Stimulated activated CD8-positive, alpha-beta memory T cell treated with anti-CD3 and anti-CD28 coated beads, Interleukin-7, amount 100 ng/mL, for 48 hours (primary cell): ENCODE data around the gene TRIM33.
A peak's percentile ranks its signal among the peaks of the same experiment; 100 is the strongest.
"Not testable (repeated sequence)": the region's sequence is repeated elsewhere in the genome, so short reads cannot be mapped to it uniquely, and the experiment has no call there.

Source experiments
- DNase-seq, 2 donors: peaks; one replicate each; pipeline ENCODE4 v3.0.0-alpha.2; 2020; ENCODE audit warnings: low read depth in 1 of 2; ENCODE audit errors: extremely low read depth in 1 of 2

Gene TRIM33

DNA sequence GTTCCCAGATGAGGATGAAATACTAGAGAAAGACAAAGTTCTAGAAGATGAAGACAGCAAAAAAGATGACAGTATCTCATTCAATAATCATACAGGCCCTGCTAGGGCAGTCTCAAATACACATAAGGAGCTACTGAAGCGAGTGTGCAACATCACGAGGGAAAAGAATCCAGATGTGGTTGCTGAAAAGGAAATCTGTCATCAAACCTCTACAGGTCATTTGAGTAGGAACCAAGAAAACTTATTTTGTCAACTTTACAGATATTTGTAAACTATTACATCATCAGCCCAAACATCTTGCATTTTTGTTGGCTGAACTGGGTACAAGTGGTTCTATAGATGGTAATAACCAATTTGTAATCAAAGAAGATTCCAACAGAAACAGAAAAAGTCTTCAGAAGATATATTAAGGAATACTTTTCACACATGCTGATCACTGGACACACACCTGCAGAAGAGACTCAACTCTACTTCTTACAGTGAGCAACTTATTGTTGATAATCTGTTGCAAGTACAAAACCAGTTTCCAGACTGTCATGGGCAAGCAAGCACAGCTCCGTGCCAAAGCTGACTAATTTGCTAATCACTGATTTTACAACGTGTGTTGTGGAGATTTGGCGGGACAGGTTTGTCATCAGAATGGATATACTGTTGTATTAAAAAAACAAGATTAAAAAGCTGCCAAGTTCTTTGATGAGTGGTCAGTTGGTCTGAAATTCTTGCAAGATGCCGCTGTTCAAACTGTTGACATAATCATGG is 42.1 kb downstream of the TRIM33 start:
- no peak for DNase-seq

DNA sequence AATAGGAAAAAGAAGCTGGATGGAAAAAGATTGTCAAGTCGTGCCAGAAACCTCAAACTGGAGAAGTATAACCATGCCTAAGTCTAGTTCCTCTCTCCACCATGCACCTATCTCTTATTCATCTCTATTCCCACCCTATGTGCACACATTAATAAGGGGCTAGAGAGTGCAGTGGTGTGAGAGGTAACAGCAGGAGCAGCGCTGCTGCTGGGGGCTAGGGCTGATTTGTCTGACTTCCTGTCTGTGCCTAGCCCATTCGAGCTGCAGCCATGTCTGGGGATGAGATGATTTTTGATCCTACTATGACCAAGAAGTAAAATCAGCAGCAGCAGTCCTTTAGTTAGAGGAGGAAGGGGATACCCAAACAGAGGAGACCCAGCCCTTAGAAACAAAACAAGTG is 43.0 kb downstream of the TRIM33 start:
- DNase-seq: no peak

DNA sequence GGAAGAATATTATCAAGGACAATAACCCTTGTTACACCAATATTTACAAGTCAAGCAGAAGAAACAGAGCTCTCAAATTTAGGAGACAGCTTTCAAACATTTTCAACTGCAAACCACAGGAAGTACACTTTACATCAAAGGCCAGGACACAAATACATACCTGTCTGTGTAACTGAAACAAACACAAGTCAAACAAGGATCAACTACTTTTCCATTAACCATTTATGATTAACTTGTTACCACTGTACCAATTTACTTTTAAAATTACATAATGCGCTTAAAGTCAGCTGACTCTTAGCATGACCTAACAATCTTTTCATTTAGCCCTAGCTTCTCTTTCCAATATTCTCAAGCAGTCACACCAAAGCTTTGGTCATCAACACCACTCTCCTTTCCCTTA is 43.5 kb downstream of the TRIM33 start:
- no peak for DNase-seq

DNA sequence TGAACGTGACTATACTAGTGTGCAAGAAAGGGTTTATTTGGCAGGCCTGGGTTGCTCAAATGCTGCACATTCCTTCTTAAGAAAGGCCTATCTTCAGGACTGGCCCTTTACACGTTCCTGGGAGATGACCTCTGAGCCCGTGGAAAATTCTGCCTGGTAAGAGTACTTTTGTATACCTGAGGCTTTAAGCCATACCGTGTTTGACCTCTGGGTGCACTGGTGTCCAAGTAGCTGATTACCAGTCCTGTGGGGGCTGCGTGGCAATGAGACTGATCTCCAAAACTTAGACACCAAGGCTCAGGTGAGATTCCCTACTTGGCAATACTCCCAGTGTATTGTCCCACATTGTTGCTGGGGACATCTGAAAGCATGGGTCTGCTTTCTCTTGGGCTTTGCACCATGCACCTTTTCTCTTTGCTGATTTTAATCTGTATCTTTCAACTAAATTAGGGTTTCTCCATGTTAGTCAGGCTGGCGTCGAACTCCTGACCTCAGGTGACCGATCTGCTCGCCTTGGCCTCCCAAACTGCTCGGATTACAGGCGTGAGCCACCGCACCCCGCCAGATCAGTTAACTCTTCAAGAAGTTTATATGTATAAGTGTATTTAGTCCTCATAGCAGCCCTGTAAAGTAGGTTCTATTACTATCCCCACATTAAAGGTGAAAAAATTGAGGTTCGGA is 44.5 kb downstream of the TRIM33 start:
- no peak for DNase-seq

DNA sequence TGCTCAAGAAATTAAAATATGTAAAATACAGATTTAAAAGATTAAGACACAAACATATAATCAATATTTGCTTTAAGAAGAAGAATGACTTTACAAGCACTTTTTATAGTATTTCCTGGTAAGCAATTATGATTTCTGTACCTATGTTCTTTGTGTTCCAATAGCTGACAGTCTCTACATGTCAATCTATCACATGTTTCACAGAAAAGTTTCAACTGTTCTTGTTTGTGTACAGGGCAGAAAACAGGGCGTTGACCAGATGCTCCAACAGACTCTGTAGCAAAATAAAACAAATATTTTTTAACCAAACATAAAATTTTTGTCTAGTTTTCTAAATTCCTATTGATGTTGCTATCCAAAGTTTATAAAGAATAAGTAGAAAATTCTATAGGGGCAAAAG is 48.0 kb downstream of the TRIM33 start:
- no peak for DNase-seq

DNA sequence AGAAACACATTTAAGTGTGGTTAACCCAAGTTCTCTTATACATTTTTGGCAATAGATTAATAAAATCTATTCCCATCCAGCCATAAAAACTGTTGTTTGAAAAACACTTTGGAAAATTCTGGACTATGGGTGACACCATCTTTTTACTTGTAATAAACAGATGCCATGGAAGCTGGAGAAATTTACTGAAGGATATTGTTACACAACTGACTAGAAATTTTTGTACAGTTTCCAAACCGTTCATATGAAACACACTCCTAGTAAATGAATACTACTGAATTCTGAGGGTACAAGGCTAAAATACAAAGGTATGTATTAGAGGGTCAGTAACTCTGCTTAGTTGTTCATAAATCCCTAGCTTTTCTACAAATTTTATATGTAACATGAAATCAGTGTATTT is 48.7 kb downstream of the TRIM33 start:
- DNase-seq: no peak

DNA sequence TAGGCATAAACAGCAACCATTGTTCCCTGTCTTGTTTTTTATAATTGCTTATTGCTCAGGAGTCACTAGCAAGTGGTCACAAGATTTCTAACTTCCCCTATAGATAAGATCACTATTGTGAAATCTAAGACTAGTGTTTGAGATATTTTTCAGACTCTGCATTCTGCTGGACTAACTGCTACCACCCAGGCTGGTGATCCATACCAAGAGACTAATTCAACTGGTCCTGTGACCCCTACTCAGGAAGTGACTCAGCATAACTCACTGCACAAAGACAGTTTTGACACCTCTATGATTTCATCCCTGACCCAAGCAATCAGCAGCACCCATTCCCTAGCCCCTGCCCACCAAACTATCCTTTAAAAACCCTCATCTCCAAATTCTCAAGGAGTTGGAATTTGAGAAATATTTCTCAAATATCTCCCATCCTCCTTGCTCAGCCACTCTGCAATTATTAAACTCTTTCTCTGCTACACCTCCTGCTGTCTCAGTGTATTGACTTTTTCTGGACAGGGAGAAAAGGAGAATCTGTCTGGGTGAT is 52.7 kb downstream of the TRIM33 start:
- peak in 1 of 2 donors; percentile 20 for DNase-seq

DNA sequence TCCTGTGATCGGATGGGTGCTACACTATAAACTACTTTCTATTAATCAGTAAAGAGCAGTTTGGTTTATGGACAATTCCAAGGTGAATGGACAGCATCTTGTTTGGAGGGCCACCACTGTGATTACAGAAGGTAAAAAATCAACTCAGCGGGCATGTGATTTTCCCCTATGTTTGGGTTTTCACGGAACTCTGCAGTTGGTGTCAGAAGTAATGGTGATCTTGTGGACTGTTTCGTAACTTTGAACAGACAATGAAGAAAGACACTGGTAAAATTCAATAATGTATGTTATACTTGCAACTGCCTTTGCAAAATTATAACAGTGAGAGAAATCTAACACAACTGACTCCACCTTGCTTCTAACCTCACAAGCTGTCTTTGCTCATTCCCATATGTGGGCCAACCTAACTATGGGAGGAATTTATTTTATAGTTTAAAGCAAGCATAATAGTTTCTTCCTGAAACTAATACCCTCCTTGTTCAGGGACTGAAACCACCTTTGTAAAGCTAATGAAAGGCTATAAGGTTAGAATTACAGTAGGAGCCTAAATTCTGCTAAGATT is 53.2 kb downstream of the TRIM33 start:
- DNase-seq: no peak

DNA sequence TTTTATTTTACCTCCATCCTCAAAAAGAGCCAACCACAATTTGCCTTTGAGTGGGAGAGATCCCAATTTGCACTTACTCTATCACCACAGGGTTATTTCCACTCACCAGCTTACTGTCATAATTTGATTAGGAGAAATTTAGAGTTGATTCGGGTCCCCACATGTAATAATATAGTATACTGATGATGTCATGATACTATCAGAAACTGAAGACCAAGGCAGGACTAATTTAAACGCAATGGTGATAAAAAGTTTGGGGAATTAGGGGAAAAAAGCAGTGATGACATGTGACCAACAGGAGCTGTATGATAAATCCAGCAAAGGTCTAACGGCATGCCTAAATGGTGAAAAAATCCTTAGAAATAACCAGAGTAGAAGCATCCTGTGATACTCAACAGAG is 54.4 kb downstream of the TRIM33 start:
- no peak for DNase-seq

DNA sequence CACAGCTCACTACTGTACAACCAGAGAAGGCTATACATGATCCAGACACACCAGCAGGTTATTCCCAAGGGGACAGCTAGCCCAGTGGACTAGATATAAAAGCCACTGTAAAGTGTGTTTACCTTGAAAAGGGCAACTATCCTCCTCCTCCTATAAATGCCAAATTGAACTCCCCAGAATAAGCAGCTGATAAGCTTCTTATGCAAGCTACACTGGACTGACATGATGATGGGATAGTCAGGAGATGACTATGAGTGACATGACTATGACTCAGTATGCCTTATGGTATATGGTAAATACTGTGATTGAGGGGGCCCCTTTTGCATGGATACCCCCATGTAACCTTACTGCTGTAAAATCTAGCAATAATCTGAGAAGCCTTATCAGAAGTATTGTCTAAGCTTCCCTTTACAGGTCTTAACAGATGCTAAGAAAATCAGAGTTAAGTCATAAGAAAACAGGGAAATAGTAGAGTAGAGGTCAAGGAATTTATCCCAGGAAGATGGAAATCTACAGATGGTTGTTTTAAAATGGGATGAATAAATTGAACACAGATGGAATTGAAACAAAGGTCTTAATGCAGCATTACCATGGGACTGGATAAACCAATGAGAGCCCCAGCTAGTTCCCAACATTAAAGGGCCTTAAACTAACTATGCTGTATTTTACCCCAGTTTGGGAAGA is 55.8 kb downstream of the TRIM33 start:
- DNase-seq: no peak

DNA sequence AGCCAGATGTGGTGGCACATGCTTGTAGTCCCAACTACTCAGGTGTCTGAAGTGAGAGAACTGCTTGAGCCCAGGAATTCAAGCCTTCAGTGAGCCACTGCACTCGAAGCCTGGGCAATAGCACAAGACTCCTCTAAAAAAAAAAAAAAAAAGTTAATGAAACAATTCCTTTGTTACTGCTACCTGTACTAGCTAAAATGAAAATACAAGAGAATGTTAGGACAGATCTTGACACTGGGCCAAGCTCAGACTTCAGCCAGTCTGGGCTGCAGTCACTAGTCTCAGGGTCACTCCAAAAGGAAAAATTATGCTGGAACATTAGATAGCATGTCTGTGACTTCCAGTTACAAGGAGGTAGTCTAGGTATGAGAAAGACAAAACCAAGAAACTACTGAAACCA is 56.5 kb downstream of the TRIM33 start:
- DNase-seq: no peak

DNA sequence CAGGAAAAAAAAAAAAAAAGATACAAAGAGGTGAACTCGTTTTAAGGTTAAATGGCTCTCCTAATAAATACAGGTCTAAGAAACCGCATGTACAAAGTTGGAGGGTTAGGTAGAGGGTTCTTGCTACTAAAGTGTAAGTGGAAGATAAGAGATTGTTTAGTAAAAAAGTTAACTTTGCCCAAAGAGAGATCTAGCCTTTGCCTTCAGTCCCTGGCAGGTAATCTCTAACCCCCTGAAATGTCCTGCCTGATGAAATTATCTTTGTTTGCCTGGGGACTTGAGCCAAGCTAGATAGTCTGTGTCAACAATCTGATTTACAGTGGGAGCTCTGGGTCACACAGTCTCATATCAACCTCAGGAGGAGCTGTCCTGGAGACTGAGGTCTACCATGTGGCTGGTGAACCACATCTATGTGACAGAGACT is 57.6 kb downstream of the TRIM33 start:
- no peak for DNase-seq

DNA sequence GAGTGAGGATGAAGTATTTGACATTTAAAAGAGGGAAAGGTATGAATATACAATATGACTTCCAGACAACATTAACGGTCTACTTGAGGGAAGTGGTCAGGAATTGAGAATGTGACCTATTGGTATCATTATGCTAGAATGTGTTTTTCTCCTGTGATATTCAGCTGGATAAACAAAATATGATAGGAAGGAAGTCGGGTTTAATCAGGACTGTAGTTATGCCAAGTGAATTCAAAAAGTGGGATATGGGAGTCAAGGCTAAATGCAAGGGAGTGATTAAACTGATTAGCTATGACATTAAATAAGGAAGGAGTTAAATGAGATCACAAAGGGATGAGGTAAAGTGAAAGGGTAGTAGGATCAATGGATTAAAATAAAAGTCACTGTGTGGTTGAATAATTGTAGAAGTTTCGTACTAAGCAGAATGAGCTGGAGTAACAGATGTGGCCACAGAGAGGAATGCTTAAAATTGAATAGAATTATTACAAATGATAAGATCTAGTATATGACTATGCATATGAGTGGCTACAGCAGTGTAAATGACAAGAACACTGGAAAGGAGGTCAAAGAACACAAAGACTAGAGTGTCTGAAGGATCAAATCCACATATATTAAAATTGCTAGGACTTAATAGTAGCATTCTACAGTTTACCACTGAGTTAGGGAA is 62.5 kb downstream of the TRIM33 start:
- DNase-seq: no peak

DNA sequence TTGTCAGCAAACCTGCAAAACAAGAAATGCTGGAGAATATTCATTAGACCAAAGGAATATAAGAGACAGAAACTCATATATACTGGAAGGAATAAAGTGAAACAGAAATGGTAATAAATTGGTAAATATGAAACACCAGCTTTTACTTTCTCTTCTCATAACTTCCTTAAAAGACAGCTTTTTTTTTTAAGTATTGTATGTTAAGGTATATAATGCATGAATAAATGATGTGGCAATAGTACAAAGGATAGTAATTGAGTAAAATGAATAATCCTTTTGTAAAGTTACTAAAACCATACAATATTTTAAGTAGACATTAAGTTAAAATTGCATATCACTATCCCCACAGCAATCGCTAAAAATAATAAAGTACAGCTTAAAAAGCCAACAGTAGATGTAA is 64.8 kb downstream of the TRIM33 start:
- DNase-seq: no peak

DNA sequence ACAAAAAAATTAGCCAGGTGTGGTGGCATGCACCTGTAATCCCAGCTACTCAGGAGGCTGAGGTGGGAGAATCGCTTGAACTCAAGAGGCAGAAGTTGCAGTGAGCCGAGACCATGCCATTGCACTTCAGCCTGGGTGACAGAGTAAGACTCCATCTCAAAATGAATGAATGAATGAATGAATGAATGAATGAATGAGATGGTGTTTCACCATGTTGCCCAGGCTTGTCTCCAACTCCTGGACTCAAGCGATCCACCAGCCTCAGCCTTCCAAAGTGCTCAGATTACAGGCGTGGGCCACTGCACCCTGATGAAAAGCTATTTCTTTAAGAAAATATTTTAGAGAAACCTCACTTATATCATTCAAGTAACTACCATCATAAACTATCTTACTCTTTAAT is 67.8 kb downstream of the TRIM33 start:
- not testable (repeated sequence) for DNase-seq

DNA sequence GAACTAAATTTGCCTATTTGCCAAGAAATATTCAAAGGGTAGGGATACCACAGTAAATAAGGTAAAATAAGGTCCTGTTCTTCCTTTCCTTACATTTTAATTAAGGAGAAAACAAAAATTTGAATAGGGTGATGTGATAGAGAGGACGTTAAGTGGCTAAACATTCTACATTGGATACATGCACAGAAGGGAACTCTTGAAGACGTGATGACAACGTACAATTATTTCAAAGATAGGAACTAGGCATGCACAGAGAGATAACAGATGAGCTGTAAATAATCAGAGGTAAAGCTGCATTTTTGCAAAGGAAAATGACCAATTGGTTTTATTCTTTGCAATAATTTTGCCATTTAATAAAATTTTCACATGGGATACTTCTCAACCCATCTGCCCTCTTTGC is 69.7 kb downstream of the TRIM33 start:
- no peak for DNase-seq

DNA sequence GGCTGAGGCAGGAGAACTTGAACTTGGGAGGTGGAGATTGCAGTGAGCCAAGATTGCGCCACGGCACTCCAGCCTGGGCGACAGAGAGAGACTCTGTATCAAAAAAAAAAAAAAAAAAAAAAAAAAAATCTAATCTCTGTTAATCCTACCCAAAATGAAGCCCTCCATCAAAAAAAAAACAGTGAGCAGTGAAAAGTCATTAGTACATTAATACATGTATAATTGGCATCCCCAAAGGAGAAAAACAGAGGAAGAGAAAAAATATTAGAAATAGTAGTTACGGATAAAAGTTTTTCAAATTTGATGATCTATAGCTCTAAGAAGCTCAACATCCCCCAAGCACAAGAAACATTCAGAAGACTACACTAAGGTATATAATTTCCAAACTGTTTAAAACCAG is 71.6 kb downstream of the TRIM33 start:
- DNase-seq: no peak

DNA sequence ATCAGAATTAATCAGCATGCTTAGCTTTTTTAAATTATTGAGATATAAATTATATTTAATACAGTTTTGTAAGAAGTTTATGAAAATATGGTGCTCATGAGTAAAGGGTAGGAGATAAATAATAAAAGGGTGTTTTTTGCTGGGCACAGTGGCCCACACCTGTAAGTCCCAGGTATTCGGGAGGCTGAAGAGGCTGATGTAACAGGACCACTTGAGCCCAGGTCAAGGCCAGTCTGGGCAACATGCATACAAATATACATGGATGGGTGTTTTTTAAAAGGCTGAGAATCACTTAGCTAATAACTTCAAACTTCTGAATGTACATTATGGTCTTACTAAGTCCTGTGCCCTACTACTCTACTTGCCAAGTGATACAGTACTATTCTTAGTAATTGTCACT is 73.2 kb downstream of the TRIM33 start:
- DNase-seq: no peak

DNA sequence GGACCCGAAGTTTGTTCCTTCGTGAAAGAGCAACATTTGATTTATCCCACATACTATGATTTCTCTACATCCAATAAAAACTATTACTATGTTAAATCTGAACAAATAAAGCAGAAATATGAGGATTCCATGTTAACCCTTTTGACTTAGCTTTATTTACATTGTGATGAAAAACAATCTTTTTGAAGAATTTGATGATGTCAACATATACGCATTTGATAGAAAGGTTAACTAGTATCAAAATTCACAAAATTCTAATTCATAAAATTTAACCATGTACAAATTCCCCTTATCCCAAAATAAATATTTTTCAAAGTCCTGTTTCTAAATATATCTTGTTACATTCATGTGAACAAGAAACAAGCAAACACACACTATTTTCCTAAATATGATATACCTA is 74.2 kb downstream of the TRIM33 start:
- DNase-seq: no peak

DNA sequence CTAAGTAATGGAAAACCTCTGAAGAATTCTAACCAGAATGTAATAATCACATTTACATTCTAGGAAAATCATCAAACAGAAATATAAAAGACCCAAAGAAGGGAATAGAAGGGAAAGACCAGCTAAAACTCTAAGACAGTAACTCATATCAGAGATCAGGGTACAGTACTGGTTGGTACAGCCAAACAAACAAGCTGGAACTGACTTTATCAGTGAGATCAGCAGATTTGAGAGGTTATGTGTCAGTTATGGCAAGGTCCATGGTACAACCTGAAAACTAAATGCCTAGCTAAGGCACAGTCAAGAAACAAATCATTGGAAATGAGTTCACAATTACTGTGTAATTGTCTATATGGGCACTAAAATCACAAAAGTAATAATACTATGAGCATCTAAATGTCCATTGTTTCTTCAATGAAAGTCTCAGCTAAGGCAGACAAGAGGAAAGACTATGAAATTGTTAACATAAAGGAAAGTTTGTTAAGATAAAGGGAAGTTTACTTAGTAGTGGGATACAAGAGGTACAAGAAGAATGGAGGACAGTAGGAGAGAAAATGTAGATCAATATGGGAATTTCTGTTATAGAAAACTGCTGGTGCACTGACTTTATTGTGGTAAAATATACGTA is 75.8 kb downstream of the TRIM33 start:
- no peak for DNase-seq
